GM18517 (cell line): ENCODE data around the gene ASB11.

Source experiments
- ATAC-seq: cut with Tn5 transposase; IDR thresholded peaks from one replicate; pipeline ENCODE4 v1.9.1; 2021; ENCODE audit warnings: mild to moderate bottlenecking, moderate library complexity; ENCODE audit not compliant: unreplicated experiment

The ASB11 gene, protein sequence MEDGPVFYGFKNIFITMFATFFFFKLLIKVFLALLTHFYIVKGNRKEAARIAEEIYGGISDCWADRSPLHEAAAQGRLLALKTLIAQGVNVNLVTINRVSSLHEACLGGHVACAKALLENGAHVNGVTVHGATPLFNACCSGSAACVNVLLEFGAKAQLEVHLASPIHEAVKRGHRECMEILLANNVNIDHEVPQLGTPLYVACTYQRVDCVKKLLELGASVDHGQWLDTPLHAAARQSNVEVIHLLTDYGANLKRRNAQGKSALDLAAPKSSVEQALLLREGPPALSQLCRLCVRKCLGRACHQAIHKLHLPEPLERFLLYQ

DNA sequence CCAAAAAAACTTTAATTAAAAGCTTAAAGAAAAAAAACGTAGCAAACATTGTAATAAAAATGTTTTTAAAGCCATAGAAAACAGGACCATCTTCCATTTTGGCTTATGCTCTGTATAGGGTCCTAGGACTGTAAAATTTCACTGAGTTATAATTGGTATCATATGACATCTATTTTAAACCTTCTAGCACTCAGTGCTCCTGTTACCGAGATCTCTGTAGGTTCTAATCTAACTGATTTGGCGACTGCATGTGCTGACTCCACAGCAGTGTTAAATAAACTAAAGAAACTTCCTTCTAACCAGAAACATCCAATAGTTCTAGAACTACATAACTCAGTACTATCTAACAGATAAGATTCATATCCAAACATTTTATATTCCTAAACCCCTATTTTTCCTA lies at the start of gene ASB11:
Gene ASB11 (minus strand): TSS at position 132 of the 400 bp plus-strand sequence. CDS start 35 bp downstream, at position 97.
- ATAC-seq = no peak

DNA sequence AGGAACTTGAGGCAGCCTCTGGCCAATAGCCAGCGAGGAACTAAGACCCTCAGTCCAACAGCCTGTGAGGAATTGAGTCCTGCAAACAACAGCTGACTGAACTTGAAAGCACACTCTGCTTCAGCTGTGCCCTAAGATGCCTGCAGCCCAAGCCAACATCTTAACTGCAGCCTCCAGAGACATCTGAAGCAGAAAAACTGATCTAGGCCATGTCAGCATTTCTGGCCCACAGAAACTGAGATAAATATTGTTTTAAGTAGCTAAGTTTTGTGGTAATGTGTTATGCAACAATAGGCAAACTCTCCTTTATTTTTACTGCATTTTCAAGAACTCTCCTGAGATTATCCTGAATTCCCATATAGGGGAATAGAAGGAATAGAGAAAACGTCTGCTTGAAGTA lies 44.3 kb upstream of the ASB11 start:
- no peak for ATAC-seq

DNA sequence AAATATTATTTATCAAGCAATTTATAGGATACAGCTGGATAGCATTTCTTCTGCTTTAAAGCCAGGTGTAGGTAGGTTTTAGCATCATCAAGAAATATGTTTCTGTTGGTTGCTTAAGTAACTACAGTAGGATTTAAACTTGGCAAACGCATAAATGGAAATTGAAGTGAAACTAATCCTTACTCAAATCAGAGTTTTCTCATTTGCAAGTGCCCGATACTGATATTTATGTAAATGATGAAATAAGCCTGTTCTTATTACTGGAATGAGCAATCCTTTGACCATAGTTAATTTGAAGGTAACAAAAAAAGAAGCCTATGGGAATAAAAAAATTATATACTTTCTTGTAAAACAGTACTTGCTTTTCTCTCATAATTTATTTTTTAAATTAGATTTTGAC lies 43.1 kb upstream of the ASB11 start:
- ATAC-seq = no peak

DNA sequence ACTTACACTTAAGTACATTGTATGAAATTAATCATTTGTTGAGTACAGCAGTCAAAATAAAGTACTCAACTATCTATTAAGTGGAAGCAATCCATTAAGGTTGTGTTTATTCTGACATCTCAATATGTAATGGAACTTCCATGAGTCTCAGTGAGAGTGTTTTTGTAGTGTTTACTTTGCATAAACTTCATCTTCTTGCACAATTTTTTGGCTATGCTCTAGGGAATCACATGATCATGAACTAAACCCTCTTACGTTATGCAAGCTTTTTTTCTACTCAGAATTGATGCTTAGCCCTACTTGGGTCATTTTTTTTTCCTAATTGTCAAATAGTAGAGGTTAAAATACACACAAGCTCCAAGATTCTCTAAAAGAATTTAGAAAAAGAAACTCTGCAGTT lies 41.0 kb upstream of the ASB11 start:
- ATAC-seq = no peak

DNA sequence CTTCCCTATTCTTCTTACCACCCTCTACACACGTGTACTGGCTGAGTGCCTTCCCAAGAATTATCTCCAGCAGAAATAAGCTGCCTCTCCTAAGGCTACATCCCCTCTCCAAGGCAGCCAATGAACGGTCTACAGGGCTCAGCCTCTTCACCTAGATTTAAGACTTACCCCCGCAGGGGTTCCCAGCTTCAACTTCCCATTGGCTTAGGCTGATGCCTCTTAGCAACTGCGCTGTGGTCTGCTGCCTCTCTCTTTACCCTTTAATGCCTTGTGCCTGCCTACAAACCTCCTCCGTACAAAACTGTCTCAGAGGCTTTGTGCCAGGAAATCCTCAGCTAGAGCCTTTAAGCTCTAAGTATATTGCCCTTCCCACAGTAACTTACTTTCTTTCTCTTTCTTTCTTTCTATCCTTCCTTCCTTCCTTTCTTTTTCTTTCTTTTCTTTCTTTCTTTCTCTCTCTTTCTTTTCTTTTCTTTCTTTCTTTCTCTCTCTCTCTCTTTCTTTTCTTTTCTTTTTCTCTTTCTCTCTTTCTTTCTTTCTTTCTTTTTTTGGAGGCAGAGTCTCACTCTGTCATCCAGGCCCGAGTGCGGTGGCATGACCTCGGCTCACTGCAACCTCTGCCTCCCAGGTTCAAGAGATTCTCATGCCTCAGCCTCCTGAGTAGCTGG lies 35.0 kb upstream of the ASB11 start:
- no peak for ATAC-seq

DNA sequence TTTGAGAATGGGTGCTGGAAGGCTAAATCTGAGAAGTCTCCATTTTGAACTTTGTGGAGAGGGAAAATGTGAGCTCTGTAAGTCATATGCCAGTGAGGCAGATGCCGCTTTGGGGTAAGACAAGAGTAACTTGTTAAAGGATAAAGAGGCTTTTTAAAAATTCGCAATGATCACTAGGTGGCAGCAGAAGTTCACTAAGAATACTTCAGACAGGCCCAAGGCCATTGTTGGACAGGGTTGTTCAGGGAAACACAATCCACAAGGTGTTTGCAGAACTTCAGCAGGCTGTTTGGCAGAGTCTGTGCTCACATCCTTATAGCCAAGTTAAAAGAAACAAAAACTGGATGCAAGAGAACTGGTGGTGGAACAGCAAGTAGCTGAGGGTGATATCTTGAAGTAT lies 33.6 kb upstream of the ASB11 start:
- ATAC-seq = peak; percentile 81

DNA sequence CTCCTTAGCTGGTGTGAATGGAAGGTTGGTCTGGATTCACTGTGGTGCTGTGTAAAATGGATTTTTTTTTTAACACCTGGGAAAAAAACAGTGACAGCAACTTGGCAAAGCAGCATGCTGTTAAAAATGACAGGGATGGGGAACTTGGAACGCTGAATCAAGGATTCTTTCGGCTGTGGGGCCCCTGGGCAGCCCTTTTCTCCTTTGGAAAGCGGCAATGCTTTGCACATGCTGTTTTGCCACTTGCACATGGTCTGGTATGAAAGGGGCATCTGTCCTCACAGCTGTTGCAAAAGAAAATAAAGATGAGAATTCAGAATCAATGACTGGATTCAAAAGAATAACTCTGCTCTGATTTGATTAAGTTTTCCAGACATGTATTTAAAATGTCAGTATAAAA lies 30.5 kb upstream of the ASB11 start:
- ATAC-seq = no peak

DNA sequence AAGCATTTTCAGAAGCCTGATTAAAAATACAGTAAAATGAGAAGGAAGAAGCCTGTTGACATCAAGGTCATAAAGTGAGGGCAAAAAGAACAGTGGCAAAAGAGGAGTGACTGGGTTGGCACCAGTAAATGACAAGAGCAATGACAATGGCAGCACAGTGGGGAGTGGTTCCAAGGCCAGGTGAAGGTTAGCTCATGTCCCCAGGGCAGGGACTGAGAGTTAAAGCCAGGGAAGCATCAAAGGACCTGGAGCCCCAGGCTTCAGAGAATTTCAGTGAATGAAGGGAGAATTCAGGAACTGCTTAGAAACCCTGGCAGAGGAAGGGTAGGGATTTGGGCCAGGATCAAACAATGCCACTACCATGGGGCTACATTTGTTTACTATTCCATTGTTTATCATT lies 28.7 kb upstream of the ASB11 start:
- ATAC-seq = no peak

DNA sequence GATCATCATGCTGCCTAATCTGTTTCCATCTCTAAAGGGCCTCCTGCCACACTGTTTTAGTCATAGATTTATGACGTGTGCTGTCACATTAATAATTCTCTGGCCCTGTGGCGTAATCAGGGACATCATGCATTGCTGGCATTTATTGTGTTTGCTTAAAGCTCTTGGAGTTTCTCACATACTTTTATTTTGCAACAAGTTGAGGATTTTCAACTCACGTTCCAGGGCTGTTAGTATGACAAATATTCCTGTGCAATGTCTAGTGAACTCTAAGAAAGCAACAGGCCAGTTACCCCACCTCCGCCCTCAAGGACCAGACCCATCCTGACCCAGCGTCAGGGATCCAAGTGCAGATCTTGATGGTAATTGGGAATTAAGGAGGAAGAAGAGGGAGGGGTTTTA lies 27.6 kb upstream of the ASB11 start:
- no peak for ATAC-seq

DNA sequence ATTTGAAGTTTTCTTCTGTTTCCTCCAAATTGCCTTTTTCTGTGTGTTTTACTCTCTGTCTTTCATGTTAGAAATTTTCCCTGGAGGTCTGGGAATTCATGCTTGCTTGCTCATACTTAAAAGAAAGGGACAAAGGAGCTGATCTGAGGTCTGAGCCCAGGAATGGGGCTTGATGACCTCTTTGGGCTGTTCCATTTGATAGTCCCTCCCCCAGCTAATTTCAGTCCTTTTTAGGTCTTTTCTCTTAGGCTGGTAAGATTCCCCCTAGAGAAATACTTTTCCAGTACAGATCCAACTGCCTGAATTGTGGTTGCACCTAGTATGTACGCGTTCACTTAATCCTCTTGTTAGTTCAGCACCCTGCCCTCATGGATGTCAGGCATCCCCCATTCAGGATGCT lies 25.4 kb upstream of the ASB11 start:
- no peak for ATAC-seq

DNA sequence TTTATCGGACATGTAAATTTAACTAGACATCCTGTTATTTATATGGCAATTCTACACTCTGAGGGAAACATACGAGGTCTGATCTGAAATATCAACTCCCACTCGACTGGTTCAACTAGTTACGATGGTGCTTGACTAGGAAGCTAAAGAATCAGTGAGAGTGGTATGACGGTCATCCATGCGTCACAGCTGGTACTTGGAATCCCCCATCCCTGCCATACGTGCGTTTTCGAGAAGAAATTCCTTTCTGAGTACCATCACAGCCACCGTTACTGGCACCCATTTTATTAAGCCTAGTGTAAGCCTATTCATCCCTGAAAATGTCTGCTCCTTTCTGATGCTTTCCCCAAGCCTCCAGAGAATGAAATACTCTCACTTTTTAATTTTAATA lies 20.6 kb upstream of the ASB11 start:
- ATAC-seq = no peak

DNA sequence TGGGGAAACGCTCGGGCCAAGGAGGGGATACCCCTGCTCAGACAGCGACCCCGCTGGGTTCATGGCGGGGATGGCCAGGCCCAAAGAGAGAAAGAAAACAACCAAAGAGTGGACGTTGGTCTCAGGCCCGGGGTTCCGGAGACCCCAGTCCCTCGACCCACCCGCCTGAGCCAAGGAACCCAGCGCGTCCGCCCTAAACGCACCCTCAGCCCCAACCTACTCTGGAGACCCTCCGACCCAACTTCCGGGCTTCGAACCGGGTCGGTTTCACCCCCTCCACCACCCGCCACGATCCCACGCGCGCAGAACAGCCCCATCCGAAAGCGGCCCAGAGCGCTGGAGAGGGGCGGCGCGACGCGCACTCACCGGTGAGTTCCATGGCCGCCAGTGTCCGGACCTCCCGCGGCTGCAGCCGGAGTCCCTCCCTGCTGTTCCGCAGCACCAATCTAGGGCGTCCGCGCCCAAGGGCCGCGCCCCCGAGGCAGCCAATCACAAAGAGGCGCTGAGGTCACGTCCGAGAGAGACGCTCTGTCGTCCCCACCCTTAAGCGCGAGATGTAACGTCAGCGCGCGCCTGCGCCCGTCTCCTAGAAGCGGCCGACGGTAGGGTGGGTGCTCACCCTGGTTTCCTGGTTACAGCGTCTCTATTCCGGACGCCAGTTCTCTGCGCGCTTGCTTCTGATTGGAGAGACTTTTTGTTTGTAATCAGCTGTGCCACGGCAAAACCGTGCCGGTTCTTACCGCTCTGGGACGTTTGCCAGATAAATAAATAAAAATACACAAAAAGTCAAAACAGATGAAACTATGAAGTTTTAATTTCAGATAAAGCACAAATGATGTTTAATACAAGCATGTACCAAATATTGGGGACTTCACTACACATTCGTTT lies 19.9 kb upstream of the ASB11 start, which contains the start of gene PIGA:
Gene PIGA (minus strand): TSS at position 389 of the 888 bp plus-strand sequence. CDS start 3,593 bp downstream, outside the sequence.
- ATAC-seq = peak; percentile 99

DNA sequence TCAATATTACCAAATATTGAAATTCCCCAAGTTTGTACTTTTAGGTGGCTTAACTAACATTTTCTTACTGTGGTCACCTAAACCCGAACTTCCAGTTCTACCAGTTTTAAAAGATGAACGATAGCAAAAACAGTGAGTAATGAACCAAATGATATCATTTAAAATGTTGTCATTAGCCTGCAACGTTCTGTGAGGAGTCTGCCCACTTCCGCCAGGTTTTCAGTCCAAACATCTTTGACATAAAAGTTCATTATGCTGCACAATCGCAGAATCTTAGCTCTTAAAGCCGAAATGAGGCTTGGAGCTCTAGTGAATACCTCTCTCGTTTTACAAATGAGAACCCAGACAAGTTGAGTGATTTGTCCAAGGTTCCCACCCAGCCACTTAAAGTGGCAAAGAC lies 19.1 kb upstream of the ASB11 start:
- no peak for ATAC-seq

DNA sequence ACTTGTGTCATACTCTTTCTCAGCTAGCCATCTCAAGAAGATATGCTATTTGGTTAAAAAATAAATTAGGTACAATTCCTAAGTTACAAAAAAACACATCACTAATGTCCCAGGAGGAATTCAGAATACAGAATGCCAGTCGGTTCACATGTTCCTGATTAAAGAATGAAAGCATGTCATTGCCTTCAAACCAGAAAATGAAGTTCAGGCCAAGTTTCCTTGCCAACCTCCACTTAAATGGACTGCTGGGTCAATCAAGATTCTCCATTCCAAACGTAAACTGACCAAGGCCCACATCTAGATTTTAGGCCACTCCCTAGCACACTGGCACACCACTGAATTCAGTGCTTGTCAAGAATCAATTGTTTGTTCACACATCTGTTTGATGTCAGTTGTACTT lies 13.4 kb upstream of the ASB11 start:
- no peak for ATAC-seq

DNA sequence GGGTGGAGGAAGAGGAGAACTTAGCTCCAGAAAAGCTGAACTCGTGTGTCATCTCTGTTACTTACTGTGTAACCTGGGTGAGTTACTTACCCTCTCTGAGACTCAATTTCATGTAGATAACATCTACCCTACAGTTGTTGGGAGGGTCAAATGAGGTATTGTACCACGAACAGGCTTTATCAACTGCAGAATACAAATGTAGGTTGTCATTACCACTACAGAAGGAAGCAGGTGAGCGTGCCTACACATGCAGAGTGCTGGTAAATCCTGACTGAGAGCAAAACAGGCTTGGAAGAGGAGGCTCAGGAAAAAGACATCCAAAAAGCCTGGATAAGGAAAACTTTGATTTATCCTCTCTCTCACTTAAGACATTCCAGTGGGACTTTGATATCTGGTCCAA lies 12.7 kb upstream of the ASB11 start:
- no peak for ATAC-seq

DNA sequence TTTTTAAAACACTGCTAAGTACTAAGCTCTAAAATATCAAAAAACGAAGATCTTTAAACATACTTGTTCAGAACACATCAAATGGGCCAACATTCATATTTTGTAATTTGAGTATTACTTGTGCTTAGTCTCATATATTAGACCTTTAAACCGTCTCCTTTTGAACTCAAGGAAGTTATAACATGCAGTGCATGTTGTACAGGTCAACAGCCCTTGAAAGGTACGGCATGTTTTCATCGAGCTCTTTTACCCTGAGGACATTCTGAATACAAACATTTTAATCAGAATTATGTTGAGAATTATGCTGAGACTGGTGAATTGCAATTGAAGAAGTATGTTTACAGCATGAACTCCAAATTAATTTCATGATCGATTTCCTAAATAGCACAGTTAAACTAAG lies 7.0 kb upstream of the ASB11 start:
- no peak for ATAC-seq

DNA sequence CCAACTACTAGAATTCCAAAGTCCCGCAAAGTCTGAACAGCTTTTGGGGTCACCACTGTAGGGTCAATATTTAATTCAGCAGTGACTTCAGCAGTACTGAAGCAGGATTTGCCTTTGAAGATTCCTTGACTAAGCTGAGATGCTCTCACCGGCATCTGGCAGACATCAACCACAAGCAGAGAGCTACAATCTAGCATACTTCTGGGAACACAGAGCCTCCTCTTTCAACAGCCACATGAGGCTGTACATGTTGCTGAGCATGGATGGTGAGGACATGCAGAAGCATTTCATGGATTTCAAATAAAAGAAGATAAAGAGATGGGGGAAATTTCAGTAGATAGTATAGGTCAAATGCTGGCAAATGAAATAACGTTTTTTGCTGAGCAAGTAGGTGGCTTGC lies 6.6 kb upstream of the ASB11 start:
- ATAC-seq = no peak

DNA sequence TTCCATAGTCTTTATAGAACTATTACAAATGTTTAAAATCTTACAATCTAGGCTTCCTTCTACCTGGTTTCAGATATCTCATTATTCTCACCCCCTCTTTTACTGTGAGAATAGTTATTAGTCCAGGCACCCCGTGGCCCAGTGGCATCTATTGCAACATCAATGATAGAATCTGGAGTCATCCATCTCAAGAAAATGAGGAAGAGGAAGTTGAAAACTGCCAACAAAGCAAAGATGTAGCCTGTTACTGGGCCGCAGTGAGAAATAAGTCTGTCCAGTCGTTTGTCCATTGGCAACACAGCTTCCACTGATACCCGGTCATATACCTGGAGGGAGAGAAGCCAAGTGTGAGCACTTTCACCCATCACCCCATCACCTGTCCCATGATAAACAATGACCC lies 6.0 kb upstream of the ASB11 start:
- ATAC-seq = no peak

DNA sequence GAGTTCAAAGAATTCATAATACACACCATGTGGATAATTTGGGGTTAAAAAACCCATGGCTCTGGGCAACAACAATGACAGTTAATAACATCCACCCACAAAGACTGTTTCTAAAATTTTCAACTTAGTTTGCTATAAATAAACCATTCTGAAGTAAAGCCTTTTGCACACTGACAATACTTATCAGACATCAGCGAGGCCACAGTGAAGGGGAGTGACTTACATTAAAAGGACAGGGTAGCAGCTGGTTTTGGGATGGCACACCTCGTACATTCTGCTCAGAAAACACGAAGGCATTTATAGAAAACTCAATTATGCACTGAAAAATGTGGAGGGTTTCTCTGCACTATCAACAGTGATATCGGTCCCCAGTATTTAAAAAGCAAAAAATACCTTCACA lies 4.9 kb upstream of the ASB11 start:
- ATAC-seq = no peak

DNA sequence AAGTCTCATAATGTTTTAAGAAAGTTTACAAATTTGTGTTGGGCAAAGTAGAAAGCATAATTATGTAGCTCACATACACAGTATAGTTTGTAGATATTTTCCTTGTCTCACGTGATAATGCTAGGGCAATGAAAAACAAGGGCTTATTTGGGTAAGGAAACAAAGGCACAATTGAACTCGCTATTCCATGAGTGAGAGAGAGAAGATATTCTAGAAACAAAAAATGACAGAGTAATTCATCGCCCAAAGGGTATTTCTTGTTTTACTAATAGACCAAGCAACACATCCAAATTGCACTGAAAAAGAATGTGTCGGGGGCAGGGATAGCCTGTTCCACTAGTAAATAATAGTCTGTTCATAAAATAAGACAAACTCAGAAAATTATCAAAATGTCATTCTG lies 3.6 kb upstream of the ASB11 start:
- ATAC-seq = no peak

DNA sequence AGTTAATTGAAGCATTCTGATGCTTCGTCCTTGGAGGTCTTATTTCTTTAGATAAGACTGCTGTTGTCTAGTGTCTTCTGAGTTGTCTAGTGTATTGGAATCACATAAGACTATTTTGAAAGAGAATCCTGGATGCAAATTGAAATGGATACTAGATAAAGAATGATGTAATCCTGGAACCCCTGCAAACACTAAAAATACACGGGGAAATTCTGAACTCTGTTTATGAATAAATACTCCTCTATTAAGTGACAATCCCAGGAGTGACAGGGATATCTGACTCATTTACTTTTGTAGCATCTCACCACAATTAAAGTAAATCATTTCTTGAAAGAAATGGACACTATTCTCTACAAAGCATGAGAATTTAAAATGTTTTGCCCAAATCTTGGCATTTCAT lies 968 bp downstream of the ASB11 start:
- no peak for ATAC-seq

DNA sequence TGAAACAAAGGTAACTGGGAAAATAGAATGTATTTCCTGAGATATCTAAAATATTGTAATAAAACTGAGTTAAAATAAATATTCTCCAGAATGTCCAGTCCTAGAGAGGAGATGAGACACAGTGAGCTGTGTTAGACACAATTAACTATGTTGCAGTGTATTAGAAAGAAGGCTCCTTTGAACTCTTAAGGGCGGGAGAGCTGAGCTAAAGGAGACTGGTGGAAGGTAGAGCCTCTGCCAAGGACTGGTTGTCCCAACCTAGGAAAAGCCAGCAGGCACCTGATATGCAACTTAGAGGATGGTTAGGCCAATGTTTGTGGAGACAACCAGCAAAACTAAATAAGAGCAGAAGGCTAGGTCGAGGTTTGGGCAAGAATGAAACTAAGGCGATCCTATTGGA lies 4.3 kb downstream of the ASB11 start:
- no peak for ATAC-seq
